Measurements from ENCODE around the gene CUL7. TPM values are rescaled to one million over a fixed set of nuclear protein-coding genes. Genes with fewer than 3 reads are reported as not detected.

The CUL7 gene
- total RNA-seq, 1 donor from 2014 or later = 12.8 TPM

Other genes with a start within 250 kb of the CUL7 start
- 129 TPM for gene RPL7L1, start 174.2 kb downstream of the CUL7 start, total RNA-seq
- not detected for gene PTCRA, start 137.8 kb downstream of the CUL7 start, total RNA-seq
- 18.2 TPM for gene CNPY3, start 124.4 kb downstream of the CUL7 start, total RNA-seq
- 0.74 TPM for gene GNMT, start 93.1 kb downstream of the CUL7 start, total RNA-seq
- gene PEX6, start 74.7 kb downstream of the CUL7 start, total RNA-seq = 15.7 TPM
- gene PPP2R5D, start 69.3 kb downstream of the CUL7 start, total RNA-seq = 33.9 TPM
- 27.5 TPM for gene MEA1, start 39.9 kb downstream of the CUL7 start, total RNA-seq
- 97.4 TPM for gene KLHDC3, start 39.6 kb downstream of the CUL7 start, total RNA-seq
- gene RRP36, start 32.2 kb downstream of the CUL7 start, total RNA-seq = 35.9 TPM
- 8.4 TPM for gene MRPL2, start 5.6 kb upstream of the CUL7 start, total RNA-seq
- gene KLC4, start 5.8 kb upstream of the CUL7 start, total RNA-seq = 18.4 TPM
- gene PTK7, start 22.5 kb upstream of the CUL7 start, total RNA-seq = 17.9 TPM
- 7.6 TPM for gene SRF, start 117.4 kb upstream of the CUL7 start, total RNA-seq
- gene CUL9, start 128.3 kb upstream of the CUL7 start, total RNA-seq = 23.4 TPM
- 12.8 TPM for gene DNPH1, start 175.6 kb upstream of the CUL7 start, total RNA-seq
- gene TTBK1, start 189.6 kb upstream of the CUL7 start, total RNA-seq = 15.0 TPM
- 0.25 TPM for gene SLC22A7, start 244.4 kb upstream of the CUL7 start, total RNA-seq